Cardiac muscle cell (in vitro differentiated cells and primary cell): ENCODE data around the gene SPAG16. TPM values are rescaled to one million over a fixed set of nuclear protein-coding genes. Genes with fewer than 3 reads are reported as not detected.

Source experiments
- DNase-seq, 2 donors: peaks; one replicate each; pipeline versions ENCODE4 v3.0.0 to v3.0.0-alpha.2; 2010 to 2017; ENCODE audit warnings: low read depth in 1 of 2, low spot score in 1 of 2
- H3K27ac ChIP-seq: fragments of 200-600 bp; sonication (generic); 2 replicates; pipeline ENCODE4 v1.5.1; 2016
- H3K27me3 ChIP-seq: fragments of 200-600 bp; sonication (generic); 2 replicates; pipeline ENCODE4 v1.6.0; 2016; ENCODE audit warnings: control low read depth
- H3K36me3 ChIP-seq: fragments of 200-600 bp; sonication (generic); 2 replicates; pipeline ENCODE4 v1.5.1; 2016; ENCODE audit warnings: control low read depth
- H3K4me1 ChIP-seq: fragments of 200-600 bp; sonication (generic); 2 replicates; pipeline ENCODE4 v1.8.1; 2017; ENCODE audit warnings: low read depth, mild to moderate bottlenecking, mixed run types
- H3K4me3 ChIP-seq: fragments of 200-600 bp; sonication (generic); 2 replicates; pipeline ENCODE4 v1.5.1; 2016; ENCODE audit warnings: mild to moderate bottlenecking
- H3K9me3 ChIP-seq: fragments of 200-600 bp; sonication (generic); 2 replicates; pipeline ENCODE4 v1.5.1; 2017; ENCODE audit warnings: low read depth, mild to moderate bottlenecking, control low read depth
- CTCF ChIP-seq: IDR thresholded peaks from 2 replicates; pipeline ENCODE4 v1.5.1; 2012; ENCODE audit warnings: low read depth, mild to moderate bottlenecking, low read length
- polyA plus RNA-seq: library from polyadenylated mRNA; unstranded; fragments of >200 nt; fragmentation: Nextera tagmentation; extraction: Ambion mirVana; gene quantifications from 2 replicates; pipeline ENCODE4 v1.2.1, GENCODE V29; 2016
- total RNA-seq: library from RNA; depleted of rRNA; stranded (reverse); fragments of >200 nt; gene quantifications from 2 replicates; pipeline ENCODE4 v1.2.3, GENCODE V29; 2016

The SPAG16 gene
- total and polyA plus RNA-seq, 2 experiments from 2014 or later, result 32.8 to 57.9 TPM

- Histone ChIP-seq H3K4me3 (no peak overlapping the region), H3K27me3 (no peaks in the 10 kb centered on the region), H3K9me3 (no peaks in the 10 kb centered on the region), H3K4me1 (no peaks in the 10 kb centered on the region), H3K27ac (no peak overlapping the region), H3K36me3 (no peaks in the 10 kb centered on the region)
- TF ChIP-seq CTCF, result no peak
- DNase-seq, result no peak
Measured at GRCh38 chr2:214389334-214389733, 1105.1 kb downstream of the SPAG16 start.

- H3K36me3 ChIP-seq, result no peaks in the 10 kb centered on the region
- no peak for DNase-seq
- H3K27ac ChIP-seq, result no peak overlapping the region
- TF ChIP-seq CTCF, result no peak
- H3K4me1 ChIP-seq, result no peaks in the 10 kb centered on the region
- H3K4me3 ChIP-seq, result no peak overlapping the region
- no peaks in the 10 kb centered on the region for H3K27me3 ChIP-seq
- no peaks in the 10 kb centered on the region for H3K9me3 ChIP-seq
Measured at GRCh38 chr2:214393796-214394195, 1109.5 kb downstream of the SPAG16 start.

- H3K4me3 ChIP-seq, result no peak overlapping the region
- no peak for DNase-seq
- H3K4me1 ChIP-seq, result no peaks in the 10 kb centered on the region
- H3K9me3 ChIP-seq, result no peaks in the 10 kb centered on the region
- no peaks in the 10 kb centered on the region for H3K27me3 ChIP-seq
- H3K27ac ChIP-seq, result no peak overlapping the region
- TF ChIP-seq CTCF, result no peak
- no peaks in the 10 kb centered on the region for H3K36me3 ChIP-seq
Measured at GRCh38 chr2:214395040-214395439, 1110.8 kb downstream of the SPAG16 start.

- no peaks in the 10 kb centered on the region for H3K36me3 ChIP-seq
- no peak for DNase-seq
Measured at GRCh38 chr2:214401580-214401979, 1117.3 kb downstream of the SPAG16 start.

GRCh38 chr2:214410128-214410775, 1126.0 kb downstream of the SPAG16 start:
- DNase-seq, result no peak
- Histone ChIP-seq H3K4me1 (no peaks in the 10 kb centered on the region), H3K4me3 (no peak overlapping the region), H3K9me3 (no peaks in the 10 kb centered on the region), H3K27ac (no peak overlapping the region), H3K36me3 (no peaks in the 10 kb centered on the region), H3K27me3 (no peaks in the 10 kb centered on the region)
- no peak for TF ChIP-seq CTCF

More at GRCh38 chr2:214401580-214401979, 1117.3 kb downstream of the SPAG16 start:
- H3K4me1 ChIP-seq, result no peaks in the 10 kb centered on the region
- H3K27me3 ChIP-seq, result no peaks in the 10 kb centered on the region
- H3K4me3 ChIP-seq, result no peak overlapping the region
- H3K27ac ChIP-seq, result no peak overlapping the region
- H3K9me3 ChIP-seq, result no peaks in the 10 kb centered on the region
- TF ChIP-seq CTCF, result no peak
